WTC11 (cell line): ENCODE results near the gene MICAL3. TPM values are rescaled to one million over a fixed set of nuclear protein-coding genes. Genes with fewer than 3 reads are reported as not detected.

Experiments
- ATAC-seq: fragments of 200-7000 bp; cut with Tn5 transposase; 2 replicates; pipeline ENCODE4 v1.10.0; 2021; ENCODE audit warnings: mild to moderate bottlenecking, moderate library complexity
- CTCF ChIA-PET: fragments of 300-600 bp; sonication (Branson Sonifier 250); formaldehyde crosslinking; loops from one replicate; lab custom pipeline; 2021; ENCODE audit warnings: antibody characterized with exemption; lab: Charles Lee
- POLR2A ChIA-PET: fragments of 350-600 bp; sonication (Branson Sonifier 250); formaldehyde crosslinking; loops from one replicate; lab custom pipeline; 2021; ENCODE audit warnings: antibody characterized with exemption; lab: Charles Lee
- DNase-seq: peaks from one replicate; pipeline ENCODE4 v3.0.0; 2021; ENCODE audit warnings: low spot score
- H3K27ac Mint-ChIP-seq: 2 replicates; pipeline ENCODE4 v1.8.0; 2021; ENCODE audit warnings: mixed read lengths
- H3K27me3 Mint-ChIP-seq: 2 replicates; pipeline ENCODE4 v1.8.0; 2021; ENCODE audit warnings: low read depth, mild to moderate bottlenecking, moderate library complexity, mixed read lengths
- H3K36me3 Mint-ChIP-seq: 2 replicates; pipeline ENCODE4 v1.8.0; 2021; ENCODE audit warnings: mixed read lengths
- H3K4me1 Mint-ChIP-seq: 2 replicates; pipeline ENCODE4 v1.8.0; 2022; ENCODE audit warnings: mixed read lengths
- H3K4me3 Mint-ChIP-seq: 2 replicates; pipeline ENCODE4 v1.8.0; 2021; ENCODE audit warnings: mild to moderate bottlenecking, moderate library complexity, mixed read lengths
- H3K9me3 Mint-ChIP-seq: 2 replicates; pipeline ENCODE4 v1.8.0; 2021; ENCODE audit warnings: mixed read lengths
- AFF4 ChIP-seq: sonication (generic); formaldehyde crosslinking; IDR thresholded peaks from 2 replicates; pipeline ENCODE4 v1.8.1; 2023; ENCODE audit warnings: mild to moderate bottlenecking, missing genetic modification reagents, borderline replicate concordance
- E2F5 ChIP-seq: sonication (generic); formaldehyde crosslinking; IDR thresholded peaks from 2 replicates; pipeline ENCODE4 v1.8.1; 2022; ENCODE audit warnings: mild to moderate bottlenecking, moderate library complexity, missing genetic modification reagents
- EMX1 ChIP-seq: fragments of 250-450 bp; sonication (Bioruptor Pico); IDR thresholded peaks from 2 replicates; pipeline ENCODE4 v1.8.0; 2021; ENCODE audit warnings: mild to moderate bottlenecking
- GABPB1 ChIP-seq: sonication (generic); formaldehyde crosslinking; IDR thresholded peaks from 2 replicates; pipeline ENCODE4 v1.8.1; 2023; ENCODE audit warnings: mild to moderate bottlenecking, missing genetic modification reagents
- HMGXB4 ChIP-seq: sonication (generic); formaldehyde crosslinking; IDR thresholded peaks from 2 replicates; pipeline ENCODE4 v1.8.1; 2023; ENCODE audit warnings: mild to moderate bottlenecking, moderate library complexity, missing genetic modification reagents
- JAZF1 ChIP-seq: fragments of 250-450 bp; sonication (Bioruptor Pico); IDR thresholded peaks from 2 replicates; pipeline ENCODE4 v1.9.0; 2021; ENCODE audit warnings: moderate library complexity, mild to moderate bottlenecking, inconsistent platforms
- MXD4 ChIP-seq: fragments of 250-450 bp; sonication (Bioruptor Pico); IDR thresholded peaks from 2 replicates; pipeline ENCODE4 v1.8.0; 2021; ENCODE audit warnings: mild to moderate bottlenecking, moderate library complexity, borderline replicate concordance
- ZMAT4 ChIP-seq: fragments of 250-450 bp; sonication (Bioruptor Pico); IDR thresholded peaks from 2 replicates; pipeline ENCODE4 v1.9.0; 2021; ENCODE audit warnings: mild to moderate bottlenecking
- ZNF425 ChIP-seq: fragments of 250-450 bp; sonication (Bioruptor Pico); conservative IDR thresholded peaks from 2 replicates; pipeline ENCODE4 v1.9.0; 2021; ENCODE audit warnings: mild to moderate bottlenecking
- total RNA-seq: library from RNA; stranded (reverse); gene quantifications from 3 replicates; pipeline ENCODE4 v1.2.3, GENCODE V29; 2021

MICAL3 gene
- total RNA-seq, 1 experiment from 2014 or later: 41.2 TPM

GRCh38 chr22:17865183-17866055, 158.9 kb downstream of the MICAL3 start:
- Mint-ChIP-seq H3K27ac (no peak overlapping the region), H3K27me3 (no peaks in the 10 kb centered on the region; the same call in 1 of the 2 replicates), H3K36me3 (peaks cover 7% of the 10 kb centered on the region), H3K9me3 (no peaks in the 10 kb centered on the region), H3K4me1 (no peaks in the 10 kb centered on the region), H3K4me3 (no peak overlapping the region)
- ChIA-PET CTCF (no interaction called here), POLR2A (no interaction called here)
- TF ChIP-seq JAZF1 (CRISPR knock-in tag) (no peak), GABPB1 (CRISPR knock-in tag) (no peak), EMX1 (CRISPR knock-in tag) (no peak), MXD4 (CRISPR knock-in tag) (no peak), E2F5 (CRISPR knock-in tag) (no peak), HMGXB4 (no peak)
- DNase-seq (no peak), ATAC-seq (no peak)

GRCh38 chr22:17864398-17865182, 159.8 kb downstream of the MICAL3 start:
- Mint-ChIP-seq H3K9me3 (no peaks in the 10 kb centered on the region), H3K27me3 (no peaks in the 10 kb centered on the region; the same call in 1 of the 2 replicates), H3K27ac (no peak overlapping the region), H3K4me3 (no peak overlapping the region), H3K36me3 (peaks cover 3% of the 10 kb centered on the region), H3K4me1 (no peaks in the 10 kb centered on the region)
- TF ChIP-seq JAZF1 (CRISPR knock-in tag): no peak
- TF ChIP-seq AFF4 (CRISPR knock-in tag): no peak
- TF ChIP-seq ZMAT4 (CRISPR knock-in tag): no peak
- ATAC-seq (no peak), DNase-seq (no peak)
- POLR2A ChIA-PET: no interaction called here
- CTCF ChIA-PET: no interaction called here

GRCh38 chr22:17862646-17863181, 161.6 kb downstream of the MICAL3 start:
- no peaks in the 10 kb centered on the region for H3K9me3 Mint-ChIP-seq
- no peak for ATAC-seq
- TF ChIP-seq AFF4 (CRISPR knock-in tag): no peak
- no peak for TF ChIP-seq ZNF425 (CRISPR knock-in tag)
- CTCF ChIA-PET: interaction anchor here (0.7 to 1.2 kb wide), 4 partner anchors 16 to 214 kb away, joined by 3 to 5 read pairs (median 4); no protein-coding TSS in a partner anchor
- no peak overlapping the region for H3K4me3 Mint-ChIP-seq
- DNase-seq: no peak
- no peaks in the 10 kb centered on the region for H3K4me1 Mint-ChIP-seq
- no peaks in the 10 kb centered on the region; the same call in none of the 2 replicates for H3K36me3 Mint-ChIP-seq
- no peaks in the 10 kb centered on the region; the same call in 1 of the 2 replicates for H3K27me3 Mint-ChIP-seq
- no peak overlapping the region for H3K27ac Mint-ChIP-seq
- POLR2A ChIA-PET: no interaction called here
